Activated CD8-positive, alpha-beta memory T cell treated with anti-CD3 and anti-CD28 coated beads for 1 hour (primary cell): ENCODE data around the gene SRL.

Source experiments
- DNase-seq, 2 donors: peaks; one replicate each; pipeline ENCODE4 v3.0.0-alpha.2; 2020; ENCODE audit warnings: low read depth in 1 of 2; ENCODE audit errors: extremely low read depth in 1 of 2

The SRL gene

DNA sequence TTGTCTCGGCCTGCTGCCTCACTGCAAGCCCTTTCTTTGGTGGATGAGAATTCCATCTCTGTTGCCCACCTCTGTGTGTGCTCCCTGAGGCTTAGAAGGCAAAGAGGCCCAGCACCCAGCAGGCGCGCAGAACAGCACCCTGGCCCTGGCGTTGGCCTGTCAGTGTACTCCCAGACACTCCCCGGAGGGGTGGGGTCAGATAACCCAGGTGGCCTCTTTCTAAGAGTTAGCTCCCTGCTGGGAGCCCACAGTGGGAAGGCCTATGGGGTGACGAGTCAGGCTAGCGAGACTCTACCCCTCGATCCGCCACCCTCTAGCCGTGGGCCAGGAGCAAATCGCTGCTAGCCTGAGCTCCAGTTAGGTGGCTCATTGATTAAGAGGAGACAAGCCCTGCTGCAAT is 38.1 kb downstream of the SRL start:
- no peak for DNase-seq

DNA sequence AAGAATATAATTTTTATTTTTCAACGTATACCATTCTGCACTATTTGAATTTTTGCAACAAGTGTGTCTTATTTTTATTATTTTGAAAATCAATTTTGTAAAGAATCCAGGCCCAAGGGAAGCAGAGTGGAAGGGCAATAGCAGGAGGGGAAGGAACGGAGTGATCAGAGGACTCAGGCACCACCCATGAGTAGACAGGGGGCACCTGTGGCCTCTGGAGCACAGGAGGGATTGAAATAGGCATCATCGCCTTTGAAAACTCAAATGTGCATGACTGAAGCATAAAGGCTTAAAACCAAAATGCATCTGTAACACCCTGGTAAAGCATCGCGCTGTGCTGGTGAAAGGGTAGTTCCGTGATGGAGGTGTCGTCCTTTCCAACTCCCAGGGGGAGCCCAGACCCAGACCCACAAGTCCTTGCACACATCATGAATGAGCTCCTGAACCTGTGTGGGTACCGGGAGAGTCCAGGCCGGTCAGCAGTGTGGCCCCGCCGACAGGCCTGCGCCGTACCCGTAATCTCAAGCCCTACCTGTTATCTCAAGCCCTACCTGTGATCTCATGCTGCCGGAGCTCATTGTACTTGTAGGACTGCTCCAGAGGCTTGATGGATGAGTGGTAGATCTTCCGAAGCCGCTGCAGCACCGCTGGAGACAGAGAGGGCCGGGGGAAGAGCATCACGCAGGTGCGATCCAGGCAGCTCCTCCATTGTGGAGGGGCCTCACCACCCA is 39.1 kb downstream of the SRL start:
- no peak for DNase-seq

DNA sequence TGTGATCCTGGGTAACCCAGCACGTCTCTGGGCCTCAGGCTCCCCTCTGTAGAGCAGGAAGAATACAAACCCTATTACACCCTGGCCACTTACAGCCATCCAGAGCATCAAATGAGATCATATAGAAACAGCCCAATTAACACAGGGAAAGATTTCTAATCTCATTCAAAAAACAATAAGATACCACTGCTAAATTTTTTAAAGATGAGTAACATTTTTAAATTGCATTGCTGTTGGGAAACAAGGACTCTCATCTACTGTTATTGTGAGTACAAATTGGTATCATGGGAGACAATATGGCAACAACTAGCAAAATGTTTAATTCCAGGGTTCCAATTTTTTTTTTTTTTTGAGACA is 41.1 kb downstream of the SRL start:
- DNase-seq: no peak

DNA sequence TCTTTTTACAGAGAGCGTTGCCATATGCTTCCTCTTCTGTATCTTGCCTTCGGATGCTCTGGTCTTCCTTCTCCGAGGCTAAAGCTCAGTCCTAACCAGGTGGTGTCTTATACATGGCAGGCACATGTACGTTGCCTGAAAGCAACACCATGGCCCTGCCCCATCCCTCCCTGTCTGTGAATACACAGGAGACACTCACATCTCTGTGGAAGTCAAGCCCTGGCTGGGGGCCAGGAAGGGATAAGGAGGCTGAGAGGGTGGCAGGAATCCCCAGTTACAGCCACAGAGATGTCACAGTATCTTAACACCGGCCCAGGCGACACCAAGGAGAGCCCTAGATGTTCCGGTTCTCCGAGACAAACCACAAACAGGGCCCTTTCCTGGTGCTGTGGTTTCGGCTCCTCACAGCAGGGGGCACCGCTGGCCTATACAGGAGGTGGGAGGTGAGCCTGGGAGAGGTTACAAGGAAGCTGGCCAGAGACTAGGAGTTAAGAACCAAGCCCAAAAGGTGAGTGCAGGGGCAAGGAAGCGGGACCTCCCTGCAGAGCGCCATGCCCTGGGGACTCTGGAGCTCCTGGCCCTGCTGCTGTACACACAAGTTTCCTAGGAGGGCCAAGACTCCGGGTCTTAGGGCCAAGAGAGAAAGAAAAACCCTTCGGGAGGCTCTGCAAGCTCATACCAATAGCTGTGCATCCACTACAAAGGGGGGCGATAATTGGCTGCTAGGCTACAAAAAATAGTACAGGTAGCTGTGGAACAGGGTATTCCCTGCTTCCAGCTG is 41.7 kb downstream of the SRL start:
- no peak for DNase-seq

DNA sequence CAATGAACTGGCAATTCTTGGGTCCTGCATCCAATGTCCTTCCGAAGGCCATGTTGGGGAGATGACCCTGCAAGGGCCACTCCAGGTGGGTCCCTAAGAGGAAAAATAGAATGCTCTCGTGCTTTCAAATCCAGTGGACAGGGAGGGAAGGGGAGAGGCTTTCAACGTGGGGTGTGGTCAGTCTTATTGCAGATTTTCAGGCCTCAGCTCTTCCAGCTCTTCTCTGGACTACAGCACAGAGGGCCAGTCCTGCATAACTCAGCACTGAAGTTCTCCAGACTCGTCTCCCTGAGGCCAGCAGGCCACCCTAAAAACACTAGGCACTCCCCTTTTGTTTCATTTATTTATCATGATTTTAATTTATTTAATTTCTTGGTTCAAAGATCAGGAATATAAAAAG is 43.1 kb downstream of the SRL start:
- DNase-seq: no peak

DNA sequence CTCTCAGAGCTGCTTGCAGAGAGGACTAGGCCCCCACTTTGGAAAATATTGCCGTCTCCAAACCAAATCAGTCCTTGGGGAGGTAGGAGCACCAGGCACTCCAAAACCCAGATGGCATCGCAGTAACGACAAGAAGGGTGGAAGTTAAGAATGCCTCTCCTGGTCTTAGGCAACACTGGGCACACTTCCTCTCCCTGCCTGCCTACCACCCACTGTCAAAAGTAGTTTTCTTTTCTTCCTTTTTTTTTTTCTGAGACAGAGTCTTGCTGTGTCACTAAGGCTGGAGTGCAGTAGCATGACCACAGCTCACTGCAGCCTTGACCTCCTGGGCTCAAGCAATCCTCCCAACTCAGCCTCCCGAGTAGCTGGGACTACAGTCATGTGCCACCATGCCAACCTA is 47.2 kb downstream of the SRL start:
- DNase-seq: no peak

DNA sequence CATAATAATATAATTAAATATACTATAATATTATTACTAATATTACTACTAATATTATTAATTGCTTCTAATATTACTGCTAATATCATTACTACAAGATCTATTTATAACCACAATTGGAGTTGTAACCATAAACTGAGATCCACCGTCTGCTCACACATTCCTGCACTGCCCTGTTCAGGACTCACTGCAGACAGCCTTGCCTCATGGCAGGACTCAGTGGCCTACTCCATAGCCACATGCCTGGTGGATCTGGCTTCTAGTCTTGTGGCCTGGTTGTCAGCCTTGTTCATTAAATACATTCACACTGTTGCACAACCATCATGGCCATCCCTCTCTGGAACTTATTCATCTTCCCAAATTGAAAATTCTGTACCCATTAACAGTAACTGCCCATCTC is 48.0 kb downstream of the SRL start:
- DNase-seq: no peak

DNA sequence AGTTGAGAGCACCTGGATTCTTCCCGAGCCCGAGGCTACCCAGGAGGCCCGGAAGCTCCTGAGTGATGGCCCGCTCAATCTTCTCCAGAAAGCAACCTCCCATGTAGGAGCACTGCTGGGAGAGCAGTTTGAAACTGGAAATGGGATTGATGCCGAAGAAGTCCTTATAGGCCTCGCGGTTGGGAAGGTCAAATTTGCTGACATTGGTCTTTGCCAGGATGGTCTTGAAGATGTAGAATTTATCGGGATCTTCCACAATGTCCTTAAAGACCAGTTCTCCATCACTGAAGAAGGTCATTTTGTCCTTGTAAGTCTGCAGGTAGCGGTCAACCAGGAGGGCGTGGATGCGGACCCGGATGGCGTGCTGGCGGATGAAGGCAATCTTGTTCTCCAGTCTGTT is 49.7 kb downstream of the SRL start:
- no peak for DNase-seq

DNA sequence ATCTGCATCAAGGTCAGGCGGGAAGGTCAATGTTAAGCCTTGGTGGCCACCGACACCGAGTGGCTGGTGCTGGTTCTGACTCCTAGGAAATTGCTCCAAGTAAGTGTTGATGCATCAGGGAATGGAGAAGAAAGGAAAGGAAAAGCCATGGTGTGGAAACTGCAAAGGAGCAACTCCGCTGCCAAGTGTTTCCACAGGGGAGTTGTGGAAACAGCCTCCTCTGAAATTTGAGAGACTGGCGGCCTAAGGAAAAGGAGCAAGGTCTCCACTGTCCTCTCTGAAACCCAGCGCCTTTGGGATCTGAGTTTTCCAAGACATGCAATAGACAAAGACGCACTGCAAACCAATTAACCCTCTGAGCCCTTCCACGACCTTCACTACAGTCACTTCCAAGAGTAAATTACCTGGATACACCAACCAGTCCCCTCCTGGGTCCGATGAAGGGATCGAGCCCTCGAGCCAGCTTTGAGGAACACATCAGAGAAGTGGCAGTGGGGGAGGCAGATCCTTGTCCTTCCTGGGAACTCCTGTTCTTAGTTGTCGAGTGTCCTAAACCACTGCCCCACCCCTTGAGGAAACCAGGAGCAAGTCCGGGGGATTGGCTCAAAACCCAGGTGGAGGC is 51.1 kb downstream of the SRL start:
- DNase-seq: no peak

DNA sequence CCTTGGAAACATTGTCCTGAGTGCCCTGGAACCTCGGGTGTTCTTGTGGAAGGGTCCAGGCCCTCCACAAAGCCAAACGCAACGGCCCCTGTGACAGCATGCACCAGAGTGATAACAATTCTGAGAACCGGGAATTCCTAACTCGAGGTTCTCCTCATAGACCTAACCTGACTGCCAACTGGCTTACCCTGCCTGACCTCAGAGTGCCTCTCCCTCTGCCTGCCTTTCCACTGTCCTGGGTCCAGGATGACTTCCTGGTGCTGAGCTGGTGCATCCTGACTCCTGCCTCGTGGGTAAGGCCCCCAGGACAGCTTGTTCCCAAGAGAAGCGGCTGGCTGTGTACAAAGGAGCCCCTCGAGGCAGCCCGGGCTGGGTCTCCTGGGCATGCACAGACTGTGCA is 51.8 kb downstream of the SRL start:
- no peak for DNase-seq

DNA sequence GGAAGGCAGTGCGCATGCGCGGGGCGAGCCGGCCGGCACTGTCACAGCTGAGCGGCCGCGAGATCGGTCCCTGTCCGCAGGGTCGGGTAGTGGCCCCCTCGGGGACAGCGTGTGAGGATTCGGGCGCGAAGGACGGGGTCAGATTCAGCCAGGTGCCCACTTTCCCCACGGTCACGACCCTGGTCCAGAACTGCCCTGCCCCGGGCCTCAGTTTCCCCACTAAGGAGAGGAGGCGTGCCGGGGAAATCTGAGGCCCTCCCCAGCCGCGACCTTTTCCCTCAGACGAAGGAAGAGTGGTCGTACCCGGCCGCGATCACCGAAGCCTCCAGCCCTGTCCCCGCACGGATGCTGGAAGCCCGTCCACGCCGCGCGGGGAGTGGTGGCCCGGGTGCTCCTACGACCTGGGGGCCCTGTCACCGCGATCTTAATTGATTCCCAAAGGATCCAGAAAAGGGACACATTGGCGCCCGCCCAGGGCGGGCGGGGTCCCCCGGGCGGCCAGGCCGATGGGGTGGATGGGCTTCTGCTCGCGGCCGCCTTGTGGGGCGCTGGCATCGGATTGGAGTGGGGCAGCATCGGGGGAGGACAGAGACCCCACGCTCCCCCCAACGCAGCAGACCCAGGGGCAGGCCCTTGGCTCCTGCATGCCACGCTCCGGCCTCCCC is 57.7 kb downstream of the SRL start:
- no peak for DNase-seq

DNA sequence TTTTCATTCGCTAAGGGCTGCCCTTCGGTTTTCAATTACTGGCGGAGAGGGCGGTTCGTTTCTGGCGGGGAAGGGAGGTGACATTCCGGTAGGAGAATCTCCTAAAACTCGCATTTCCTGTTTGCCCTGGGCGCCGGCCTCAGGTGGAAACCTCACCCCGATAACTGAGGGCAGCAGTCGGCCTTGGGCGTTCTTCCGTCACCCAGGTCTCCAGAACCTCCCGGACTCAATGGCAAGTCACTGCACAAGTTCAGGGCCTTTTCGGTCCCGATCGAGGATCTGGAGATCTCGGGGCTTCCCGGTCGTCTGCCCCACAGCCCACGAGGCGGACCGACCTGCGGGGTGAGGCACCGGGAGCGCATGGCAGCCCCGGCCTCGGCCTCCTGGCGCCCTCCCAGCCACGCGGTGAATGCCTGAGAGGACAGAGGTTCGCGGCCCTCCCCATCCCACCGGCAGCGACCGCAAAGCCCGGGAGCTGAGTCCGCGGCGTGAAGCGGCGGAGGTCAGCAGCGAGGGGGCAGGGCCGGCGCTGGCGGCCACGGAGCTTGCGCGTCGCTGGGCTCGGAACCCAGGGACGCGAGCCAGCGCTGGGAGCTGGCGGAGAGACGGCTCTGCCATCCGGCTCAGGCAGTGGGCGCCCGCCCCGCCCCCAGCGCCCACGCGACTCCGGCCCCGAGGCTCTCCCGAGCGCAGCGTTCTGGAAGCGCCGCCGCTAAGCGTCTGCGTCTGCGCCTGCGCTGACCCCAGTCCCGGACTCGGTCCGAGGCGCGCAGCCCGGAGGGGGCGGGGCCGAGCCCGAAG is 58.4 kb downstream of the SRL start:
- peak; percentile 55 to 79 for DNase-seq

DNA sequence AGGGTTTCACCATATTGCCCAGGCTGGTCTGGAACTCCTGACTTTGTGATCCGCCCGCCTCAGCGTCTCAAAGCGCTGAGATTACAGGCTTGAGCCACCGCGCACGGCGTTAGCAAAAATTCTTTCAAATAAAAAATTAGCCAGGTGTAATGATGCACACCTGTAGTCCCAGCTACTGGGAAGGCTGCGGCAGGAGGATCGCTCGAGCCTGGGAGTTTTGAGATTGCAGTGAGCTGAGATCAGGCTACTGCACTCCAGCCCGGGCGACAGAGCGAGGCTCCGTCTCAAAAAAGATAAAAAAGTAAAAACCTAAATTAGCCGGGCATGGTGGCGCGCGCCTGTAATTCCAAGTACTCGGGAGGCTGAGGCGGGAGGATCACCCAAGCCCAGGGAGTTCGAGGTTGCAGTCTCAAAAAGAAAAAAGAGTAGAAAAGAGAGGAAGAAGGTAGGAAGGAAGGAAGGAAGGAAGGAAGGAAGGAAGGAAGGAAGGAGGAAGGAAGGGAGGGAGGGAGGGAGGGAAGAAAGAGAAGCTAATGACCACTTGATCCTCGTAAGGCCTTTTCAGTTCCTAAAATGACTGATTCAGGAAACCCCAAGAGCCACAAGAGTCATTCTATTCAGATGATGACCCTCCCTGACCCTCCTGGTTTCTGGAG is 59.2 kb downstream of the SRL start:
- no peak for DNase-seq

DNA sequence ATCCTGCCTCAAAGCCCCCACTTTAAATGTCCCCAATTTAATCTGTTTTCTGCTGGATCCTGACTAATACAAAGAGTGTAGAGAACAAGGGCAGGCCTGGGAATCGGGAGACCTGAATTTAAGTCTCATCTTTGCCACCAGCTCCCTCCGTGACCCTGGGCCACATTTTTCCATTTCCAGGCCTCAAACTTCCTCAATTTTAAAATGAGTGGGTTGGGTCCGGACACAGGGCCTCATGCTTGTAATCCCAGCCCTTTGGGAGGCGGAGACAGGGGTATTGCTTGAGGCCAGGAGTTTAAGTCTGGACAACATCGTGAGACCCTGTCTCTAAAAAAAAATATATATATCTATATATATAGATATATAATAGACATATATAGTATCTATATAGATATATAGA is 61.4 kb downstream of the SRL start:
- DNase-seq: no peak

DNA sequence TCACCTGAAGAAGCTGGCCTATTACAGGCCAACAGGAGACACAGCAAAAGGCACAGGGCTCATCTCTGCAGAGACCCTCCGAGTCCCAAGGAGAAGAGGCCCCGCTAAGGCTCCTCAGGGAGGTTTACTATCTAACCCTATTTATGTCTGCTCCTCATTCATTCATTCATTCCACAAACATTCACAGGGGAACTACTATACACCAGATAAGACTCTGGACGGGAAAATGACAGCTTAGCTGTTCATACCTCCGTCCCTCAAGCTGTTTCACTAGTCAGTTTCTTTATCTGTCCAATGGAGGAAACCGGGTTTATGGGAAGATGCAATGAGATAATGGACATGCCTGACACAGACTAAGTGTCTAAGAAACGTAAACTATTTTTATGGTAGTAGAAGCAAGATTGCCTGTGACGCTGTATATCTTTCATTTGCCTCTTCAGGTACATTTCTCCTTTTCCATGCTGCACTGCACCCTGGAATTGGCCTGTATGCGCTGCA is 62.1 kb downstream of the SRL start:
- DNase-seq: no peak

DNA sequence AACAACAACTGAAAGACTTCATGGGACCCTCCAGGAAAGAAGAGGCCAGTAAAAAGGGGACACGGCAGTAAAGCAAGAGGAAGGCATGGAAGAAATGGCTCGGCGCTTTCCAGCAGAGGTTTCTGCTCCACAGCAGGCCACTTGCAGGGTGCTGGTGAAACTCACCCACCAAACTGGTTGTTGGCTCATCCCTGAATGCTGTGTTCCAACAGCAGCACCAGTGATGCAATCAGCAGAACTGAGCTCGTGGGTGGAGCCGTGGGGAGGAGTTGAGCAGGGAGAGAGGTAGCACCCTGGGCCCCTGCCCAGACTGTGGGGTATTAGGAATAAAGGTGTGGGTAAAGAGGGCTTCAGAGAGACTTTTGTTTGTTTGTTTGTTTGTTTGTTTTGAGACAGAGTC is 62.9 kb downstream of the SRL start:
- DNase-seq: no peak

DNA sequence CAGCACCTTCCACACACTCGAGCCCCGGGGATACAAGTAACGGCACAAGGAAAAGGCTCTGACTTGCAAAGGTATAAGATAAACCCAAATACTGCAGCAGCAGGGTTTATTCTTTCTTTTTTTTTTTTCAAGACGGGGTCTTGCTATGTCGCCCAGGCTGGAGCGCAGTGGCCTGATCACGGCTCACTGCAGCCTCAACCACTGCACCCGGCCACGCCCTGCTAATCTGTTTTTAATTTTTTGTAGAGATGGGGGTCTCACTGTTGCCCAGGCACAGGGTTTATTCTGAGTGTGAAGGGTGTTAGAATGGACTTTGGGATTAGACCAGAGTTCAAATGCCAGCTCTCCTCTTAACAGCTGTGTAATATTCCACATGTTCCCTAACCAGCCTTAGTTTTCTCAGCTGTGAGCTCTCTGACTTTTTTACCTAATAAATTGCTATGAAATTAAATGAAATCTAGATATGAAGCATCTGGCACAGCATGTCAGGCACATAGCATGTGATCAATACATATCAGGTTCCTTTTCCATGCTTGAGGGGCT is 63.3 kb downstream of the SRL start:
- no peak for DNase-seq

DNA sequence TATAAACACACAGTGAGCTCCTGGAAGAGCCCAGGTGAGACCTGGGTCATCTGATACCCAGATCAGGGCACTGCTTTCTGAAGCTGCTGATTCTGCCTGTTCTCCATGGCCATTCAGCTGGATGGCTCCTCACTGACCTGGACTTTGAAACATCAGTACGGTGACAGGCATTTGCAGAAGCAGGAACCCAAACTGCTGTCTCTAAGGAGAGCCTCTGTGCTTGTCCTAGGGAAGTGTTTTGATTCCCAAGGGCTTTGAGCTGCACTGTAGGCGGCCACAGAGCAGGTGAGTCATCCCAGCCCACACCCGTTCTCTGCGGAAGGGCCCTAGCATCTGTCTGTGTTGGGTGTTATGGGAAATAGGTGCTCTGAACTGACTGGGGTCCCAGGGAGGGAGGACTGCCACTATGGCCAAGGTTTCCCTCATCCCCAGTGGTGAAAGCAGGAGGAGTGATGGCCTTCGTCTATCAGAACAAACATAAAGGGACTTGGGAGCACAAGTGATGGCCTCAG is 64.9 kb downstream of the SRL start:
- no peak for DNase-seq

DNA sequence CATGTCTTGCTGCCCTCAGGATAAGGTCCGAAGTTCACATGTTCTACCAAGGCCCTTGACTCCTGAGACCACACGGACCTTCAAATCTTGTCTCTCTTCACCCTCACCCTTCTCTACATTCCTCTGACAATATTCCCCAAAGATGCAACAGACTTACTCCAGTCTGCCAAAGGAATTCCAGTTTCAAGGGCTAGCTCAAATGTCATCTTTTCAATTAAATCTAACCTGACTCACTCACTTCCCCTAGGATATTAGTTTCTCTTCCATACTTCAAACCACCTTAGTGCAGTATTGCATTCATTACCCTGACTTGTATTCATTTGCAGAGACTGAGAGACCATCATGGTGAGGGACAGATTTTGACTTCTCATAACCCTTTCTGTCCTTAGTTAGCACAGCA is 66.0 kb downstream of the SRL start:
- no peak for DNase-seq

DNA sequence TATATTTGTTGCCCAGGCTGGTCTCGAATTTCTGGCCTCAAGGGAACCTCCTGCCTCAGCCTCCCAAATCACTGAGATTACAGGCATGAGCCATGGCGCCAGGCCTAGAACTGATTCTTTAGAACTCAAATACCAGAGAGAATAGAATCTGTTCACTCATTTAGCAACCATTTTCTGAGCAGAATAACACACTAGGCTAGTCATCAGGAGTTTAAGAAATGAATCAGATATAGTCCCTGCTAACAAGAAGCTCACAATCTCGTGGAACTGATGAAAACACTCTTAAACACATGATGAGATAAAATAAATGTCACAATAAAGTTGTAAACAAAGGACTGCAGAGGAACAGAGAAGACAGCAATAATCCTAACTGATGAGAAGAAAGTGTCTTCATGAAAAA is 69.8 kb downstream of the SRL start:
- no peak for DNase-seq
